ENCODE results near the gene PPIL1. TPM values are rescaled to one million over a fixed set of nuclear protein-coding genes. Genes with fewer than 3 reads are reported as not detected.

The PPIL1 gene
- total RNA-seq, 1 experiment from 2014 or later, result 64.3 TPM

DNA sequence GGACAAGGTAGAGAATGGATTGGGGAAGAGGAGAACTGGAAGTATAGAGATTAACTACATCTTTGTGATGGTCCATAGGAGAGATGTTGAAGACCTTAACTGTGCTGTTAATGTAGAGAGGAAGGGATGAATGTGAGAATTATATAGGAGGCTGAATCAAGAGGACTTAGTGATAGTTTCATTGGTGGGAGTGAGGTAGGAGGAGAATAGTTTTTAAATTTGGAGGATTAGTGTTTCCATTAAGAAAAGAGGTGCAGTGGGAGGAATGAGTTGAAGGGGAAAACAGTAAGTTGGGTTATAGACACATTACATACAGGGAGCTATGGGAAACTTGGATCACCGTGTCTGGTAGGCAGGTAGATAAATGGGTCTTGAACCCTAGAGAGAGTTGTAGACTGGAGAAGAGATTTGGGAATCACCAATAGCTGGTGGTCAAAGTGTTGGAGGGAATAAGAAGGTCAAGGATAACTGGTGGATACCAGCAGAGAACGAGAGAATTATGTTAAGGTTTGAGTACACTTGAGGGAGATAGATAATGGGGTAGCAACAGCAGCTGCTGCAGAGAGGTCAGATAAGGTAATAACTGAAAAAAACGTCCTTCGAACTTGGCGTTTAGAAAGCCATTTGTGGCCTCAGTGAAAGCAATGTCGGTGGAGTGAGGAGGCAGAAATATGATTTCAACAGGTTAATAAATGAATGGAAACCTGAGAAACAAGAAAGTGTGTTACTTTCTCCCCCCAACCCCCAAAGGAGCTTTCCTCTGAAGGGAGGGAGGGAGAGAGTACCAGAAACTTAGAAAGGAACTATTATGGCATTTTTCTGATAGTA lies 14.3 kb upstream of the PPIL1 start:
- DNase-seq (ENCODE audit: low spot score), result no peak

DNA sequence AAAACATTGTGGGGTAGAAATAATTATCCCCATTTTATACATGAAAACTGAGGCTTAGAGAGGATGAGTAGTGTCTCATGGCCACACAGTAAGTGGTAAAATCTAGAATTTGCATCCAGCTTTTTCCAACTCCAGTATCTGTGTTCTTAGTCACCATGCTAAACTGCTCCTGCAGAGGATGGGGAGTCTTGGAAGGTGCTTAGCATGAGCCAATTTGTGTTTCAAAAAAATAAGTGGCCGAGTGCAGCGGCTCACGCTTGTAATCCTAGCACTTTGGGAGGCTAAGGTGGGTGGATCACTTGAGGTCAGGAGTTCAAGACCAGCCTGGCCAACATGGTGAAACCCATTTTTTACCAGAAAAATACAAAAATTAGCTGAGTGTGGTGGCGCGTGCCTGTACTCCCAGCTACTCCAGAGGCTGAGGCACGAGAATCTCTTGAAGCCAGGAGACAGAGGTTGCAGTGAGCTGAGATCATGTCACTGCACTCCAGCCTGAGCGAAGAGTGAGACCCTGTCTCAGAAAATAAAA lies 13.6 kb upstream of the PPIL1 start:
- no peak for DNase-seq (ENCODE audit: low spot score)

GRCh38 chr6:36886950-36887618 lies 12.5 kb upstream of the PPIL1 start:
- no peak for DNase-seq (ENCODE audit: low spot score)

GRCh38 chr6:36885461-36886401 lies 11.1 kb upstream of the PPIL1 start, which contains the start of gene C6orf89:
C6orf89 (plus strand) TSS chr6:36885952; CDS start chr6:36899445, 13,493 bp downstream.
- peak; percentile 97 for DNase-seq (ENCODE audit: low spot score)

DNA sequence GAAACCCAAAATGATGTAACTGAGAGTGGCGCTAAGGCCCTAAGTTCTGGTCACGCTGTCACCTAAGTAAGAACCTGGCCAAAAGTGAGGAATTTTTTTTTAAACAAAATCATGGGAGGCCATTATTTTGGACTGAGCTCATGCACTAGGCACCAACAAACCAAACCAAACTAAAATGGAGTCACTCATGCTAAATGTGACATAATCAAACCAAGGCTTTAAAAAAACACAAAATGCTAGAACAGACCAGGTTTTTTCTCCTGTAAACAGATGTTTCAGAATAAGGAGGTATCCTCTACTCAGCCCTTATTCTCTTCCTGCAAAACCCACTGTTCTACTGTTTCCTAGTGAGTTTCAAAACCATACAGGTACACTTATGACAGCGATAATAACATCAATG lies 10.0 kb upstream of the PPIL1 start:
- no peak for DNase-seq (ENCODE audit: low spot score)

GRCh38 chr6:36875250-36875633 lies 639 bp upstream of the PPIL1 start:
- DNase-seq (ENCODE audit: low spot score), result no peak

DNA sequence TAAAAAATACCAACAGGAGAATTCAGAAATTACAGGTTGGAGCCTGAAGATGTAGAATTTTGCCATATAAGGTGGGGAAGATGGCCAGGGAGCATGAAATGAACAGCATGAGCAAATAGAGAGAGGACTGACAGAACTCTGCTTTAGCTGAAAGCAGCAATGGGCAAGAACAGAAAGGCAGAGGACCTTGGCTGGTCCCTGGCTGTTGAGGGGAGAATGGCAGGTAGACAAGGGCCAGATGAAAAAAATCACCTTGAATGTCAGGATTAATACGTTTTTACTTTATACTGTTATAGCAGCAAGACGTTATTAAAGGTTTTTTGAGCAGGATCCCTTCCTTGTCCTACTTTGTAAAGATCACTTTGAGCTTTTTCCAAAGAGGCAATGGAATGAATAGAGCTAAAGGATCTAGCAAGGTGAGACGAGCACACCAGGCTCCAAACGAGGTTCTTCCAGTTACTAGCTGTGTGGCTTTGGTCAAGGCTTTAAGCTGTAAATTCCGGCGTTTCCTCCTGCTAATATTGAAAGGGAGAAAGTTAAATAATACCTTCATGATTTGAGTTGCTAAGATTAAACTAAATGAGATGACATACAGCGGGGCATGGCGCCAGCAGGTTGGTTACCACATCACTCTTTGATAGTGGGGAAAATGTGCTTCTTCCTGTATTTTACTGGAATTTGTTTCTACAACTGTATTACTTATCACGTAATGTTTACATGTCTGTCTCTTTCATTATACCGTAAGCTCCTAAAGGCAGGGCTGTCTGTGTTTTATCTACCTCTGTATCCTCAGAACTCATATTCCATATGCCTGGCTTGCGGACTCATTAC lies 776 bp downstream of the PPIL1 start:
- peak; percentile 10 for DNase-seq (ENCODE audit: low spot score)

GRCh38 chr6:36873115-36873514 lies 1.5 kb downstream of the PPIL1 start:
- no peak for DNase-seq (ENCODE audit: low spot score)

DNA sequence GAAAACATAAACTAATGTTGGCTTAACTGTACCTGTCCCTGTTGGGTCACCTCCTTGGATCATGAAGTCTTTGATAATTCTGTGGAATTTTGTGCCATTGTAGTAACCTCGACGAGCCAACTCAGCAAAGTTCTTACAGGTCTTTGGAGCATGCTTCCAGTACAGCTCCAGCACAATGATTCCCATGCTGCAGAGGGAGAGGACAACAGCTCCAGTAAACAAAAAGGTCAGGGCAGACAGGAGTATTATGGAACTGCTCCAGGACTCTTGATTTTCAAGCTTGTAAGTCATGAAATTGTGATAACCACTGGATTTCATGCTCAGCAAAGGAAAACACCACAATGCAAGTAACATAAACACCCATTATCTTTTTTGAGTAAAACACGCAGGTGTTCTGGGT lies 2.9 kb downstream of the PPIL1 start:
- no peak for DNase-seq (ENCODE audit: low spot score)

- no peak for DNase-seq (ENCODE audit: low spot score)
Measured at GRCh38 chr6:36867471-36868224, 7.0 kb downstream of the PPIL1 start.

GRCh38 chr6:36865835-36866234 lies 8.8 kb downstream of the PPIL1 start:
- no peak for DNase-seq (ENCODE audit: low spot score)

GRCh38 chr6:36863670-36864540 lies 10.7 kb downstream of the PPIL1 start:
- no peak for DNase-seq (ENCODE audit: low spot score)

GRCh38 chr6:36862848-36863382 lies 11.7 kb downstream of the PPIL1 start:
- no peak for DNase-seq (ENCODE audit: low spot score)

- peak; percentile 14 for DNase-seq (ENCODE audit: low spot score)
Measured at GRCh38 chr6:36862164-36862847, 12.3 kb downstream of the PPIL1 start.

GRCh38 chr6:36860126-36860525 lies 14.5 kb downstream of the PPIL1 start:
- DNase-seq (ENCODE audit: low spot score), result no peak

- peak; percentile 77 for DNase-seq (ENCODE audit: low spot score)
Measured at GRCh38 chr6:36858407-36858981, 16.1 kb downstream of the PPIL1 start.

- no peak for DNase-seq (ENCODE audit: low spot score)
Measured at GRCh38 chr6:36857325-36857724, 17.3 kb downstream of the PPIL1 start.

DNA sequence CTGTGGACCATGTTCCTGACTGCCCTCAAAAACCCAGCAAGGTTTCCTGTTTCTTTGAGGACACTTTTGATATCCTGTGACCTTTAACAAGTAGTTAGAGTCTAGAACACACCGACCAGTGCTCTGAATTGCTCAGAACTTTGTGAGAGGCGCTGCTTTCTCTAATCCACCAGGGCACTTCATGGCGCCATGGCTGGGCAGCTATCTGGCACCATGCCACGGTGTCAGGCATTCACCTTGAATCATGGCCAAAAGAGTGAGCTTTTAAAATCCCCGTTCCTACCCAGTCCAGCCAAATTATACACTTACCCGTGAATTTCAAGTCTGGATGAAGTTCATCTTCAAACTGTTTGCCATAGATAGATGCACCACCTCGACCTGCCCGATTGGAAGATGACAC lies 18.3 kb downstream of the PPIL1 start:
- no peak for DNase-seq (ENCODE audit: low spot score)
